GM12873 (cell line): ENCODE results near the gene TNFRSF4.
A peak's percentile ranks its signal among the peaks of the same experiment; 100 is the strongest.

ENCODE experiments used
- TF ChIP-seq, protein P1 (sequence below): IDR thresholded peaks from 2 replicates; pipeline ENCODE4 v1.5.1; 2012; ENCODE audit warnings: low read depth, mild to moderate bottlenecking, moderate library complexity, low read length, control low read depth; ENCODE audit not compliant: insufficient read depth; ENCODE audit errors: missing control alignments

Gene TNFRSF4

GRCh38 chr1:1210726-1211540 lies 3.0 kb downstream of the TNFRSF4 start:
- TF ChIP-seq, protein P1, sequence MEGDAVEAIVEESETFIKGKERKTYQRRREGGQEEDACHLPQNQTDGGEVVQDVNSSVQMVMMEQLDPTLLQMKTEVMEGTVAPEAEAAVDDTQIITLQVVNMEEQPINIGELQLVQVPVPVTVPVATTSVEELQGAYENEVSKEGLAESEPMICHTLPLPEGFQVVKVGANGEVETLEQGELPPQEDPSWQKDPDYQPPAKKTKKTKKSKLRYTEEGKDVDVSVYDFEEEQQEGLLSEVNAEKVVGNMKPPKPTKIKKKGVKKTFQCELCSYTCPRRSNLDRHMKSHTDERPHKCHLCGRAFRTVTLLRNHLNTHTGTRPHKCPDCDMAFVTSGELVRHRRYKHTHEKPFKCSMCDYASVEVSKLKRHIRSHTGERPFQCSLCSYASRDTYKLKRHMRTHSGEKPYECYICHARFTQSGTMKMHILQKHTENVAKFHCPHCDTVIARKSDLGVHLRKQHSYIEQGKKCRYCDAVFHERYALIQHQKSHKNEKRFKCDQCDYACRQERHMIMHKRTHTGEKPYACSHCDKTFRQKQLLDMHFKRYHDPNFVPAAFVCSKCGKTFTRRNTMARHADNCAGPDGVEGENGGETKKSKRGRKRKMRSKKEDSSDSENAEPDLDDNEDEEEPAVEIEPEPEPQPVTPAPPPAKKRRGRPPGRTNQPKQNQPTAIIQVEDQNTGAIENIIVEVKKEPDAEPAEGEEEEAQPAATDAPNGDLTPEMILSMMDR = no peak

- TF ChIP-seq, protein P1 = no peak
Measured at GRCh38 chr1:1208713-1209433, 5.1 kb downstream of the TNFRSF4 start.

DNA sequence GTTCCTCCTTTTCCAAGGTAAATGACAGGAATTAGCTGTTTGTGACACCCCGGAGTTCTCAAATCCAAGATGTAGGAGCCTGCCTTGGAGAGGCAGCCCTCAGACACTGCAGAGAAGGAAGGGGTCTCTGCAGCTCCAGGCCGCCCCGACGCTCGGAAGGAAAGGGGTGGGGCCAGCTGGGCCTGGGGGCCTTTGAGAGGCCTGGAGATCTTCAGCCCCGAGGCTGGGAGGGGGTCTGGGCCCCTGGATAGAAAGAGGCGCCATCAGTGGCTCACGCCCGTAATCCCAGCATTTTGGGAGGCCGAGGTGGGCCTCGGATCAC lies 6.4 kb downstream of the TNFRSF4 start:
- TF ChIP-seq, protein P1 = no peak

DNA sequence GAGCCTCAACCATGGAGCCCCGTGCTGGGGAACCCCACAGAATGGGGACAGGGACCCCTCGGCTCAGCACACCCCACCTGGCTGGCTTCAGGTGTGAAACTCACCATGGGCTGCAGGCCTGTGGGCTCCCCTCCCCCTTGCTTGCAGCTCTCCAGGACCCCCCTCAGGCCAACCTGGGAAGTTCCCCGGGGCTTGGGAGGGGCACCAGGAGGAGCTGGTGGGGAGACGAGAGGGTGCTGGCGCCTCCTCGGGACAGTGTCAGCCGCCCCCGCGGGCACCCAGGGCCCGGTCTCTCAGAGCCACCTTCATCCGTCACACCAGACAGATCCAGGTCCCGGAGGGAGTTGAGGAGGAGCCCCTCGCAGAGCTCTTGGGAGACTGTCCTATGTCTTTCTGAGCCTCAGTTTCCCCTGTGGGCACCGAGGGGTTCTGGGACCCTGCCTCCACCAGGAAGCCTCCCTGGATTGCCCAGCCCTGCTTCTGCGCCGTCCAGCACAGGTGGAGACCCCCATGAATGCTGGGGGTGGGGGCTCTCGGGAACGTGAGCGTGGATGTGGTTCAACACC lies 6.9 kb downstream of the TNFRSF4 start:
- TF ChIP-seq, protein P1 = peak; percentile 29

GRCh38 chr1:1206376-1206965 lies 7.5 kb downstream of the TNFRSF4 start, which contains the start of gene TNFRSF18:
TSS of gene TNFRSF18 (minus strand) at chr1:1206592. CDS start at chr1:1206571, 21 bp downstream.
- TF ChIP-seq, protein P1 = no peak

- TF ChIP-seq, protein P1 = no peak
Measured at GRCh38 chr1:1205769-1206375, 8.1 kb downstream of the TNFRSF4 start.
